PFSK-1 (cell line): ENCODE results near the gene PPP1R15A.

ENCODE experiments used
- POLR2AphosphoS5 ChIP-seq: IDR thresholded peaks from 2 replicates; pipeline ENCODE4 v1.6.1; 2012; ENCODE audit warnings: low read depth, mild to moderate bottlenecking, control low read depth, low read length, moderate library complexity
- SIN3A ChIP-seq: IDR thresholded peaks from 2 replicates; pipeline ENCODE4 v1.6.1; 2012; ENCODE audit warnings: mild to moderate bottlenecking, low read length, moderate library complexity, borderline replicate concordance; ENCODE audit not compliant: insufficient read depth
- TAF1 ChIP-seq: IDR thresholded peaks from 2 replicates; pipeline ENCODE4 v1.6.1; 2012; ENCODE audit warnings: low read length, control low read depth, borderline replicate concordance; ENCODE audit not compliant: insufficient read depth
- TF ChIP-seq, protein P1 (sequence below), 2 experiments: IDR thresholded peaks; 2 replicates each; pipeline versions ENCODE4 v1.6.1 to v1.8.0; 2011 to 2012; ENCODE audit warnings: low read depth in 2 of 2, low read length in 2 of 2, control low read depth in 1 of 2, inconsistent platforms in 1 of 2, mild to moderate bottlenecking in 1 of 2, moderate library complexity in 1 of 2; ENCODE audit not compliant: insufficient read depth in 1 of 2

DNA sequence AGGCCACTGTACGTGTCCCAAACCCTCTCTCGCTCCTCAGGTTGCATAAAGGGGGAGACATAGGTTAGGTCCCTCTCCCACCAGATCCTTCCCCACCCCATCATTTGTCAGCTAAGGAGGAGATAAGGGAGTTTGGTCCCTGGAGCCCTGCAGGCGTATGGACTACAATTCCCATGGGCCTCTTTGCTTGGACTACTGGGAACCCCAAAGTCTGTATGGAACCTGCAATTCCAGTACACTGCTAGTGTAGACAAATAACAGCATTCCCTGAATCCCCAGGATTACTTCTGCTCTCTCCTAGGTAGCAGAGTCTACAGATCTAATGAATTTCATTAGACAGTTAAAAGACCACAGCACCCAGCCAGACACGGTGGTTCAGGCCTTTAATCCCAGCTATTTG, 19.9 kb upstream of the PPP1R15A start:
- TF ChIP-seq POLR2AphosphoS5 = no peak
- TF ChIP-seq, protein P1, sequence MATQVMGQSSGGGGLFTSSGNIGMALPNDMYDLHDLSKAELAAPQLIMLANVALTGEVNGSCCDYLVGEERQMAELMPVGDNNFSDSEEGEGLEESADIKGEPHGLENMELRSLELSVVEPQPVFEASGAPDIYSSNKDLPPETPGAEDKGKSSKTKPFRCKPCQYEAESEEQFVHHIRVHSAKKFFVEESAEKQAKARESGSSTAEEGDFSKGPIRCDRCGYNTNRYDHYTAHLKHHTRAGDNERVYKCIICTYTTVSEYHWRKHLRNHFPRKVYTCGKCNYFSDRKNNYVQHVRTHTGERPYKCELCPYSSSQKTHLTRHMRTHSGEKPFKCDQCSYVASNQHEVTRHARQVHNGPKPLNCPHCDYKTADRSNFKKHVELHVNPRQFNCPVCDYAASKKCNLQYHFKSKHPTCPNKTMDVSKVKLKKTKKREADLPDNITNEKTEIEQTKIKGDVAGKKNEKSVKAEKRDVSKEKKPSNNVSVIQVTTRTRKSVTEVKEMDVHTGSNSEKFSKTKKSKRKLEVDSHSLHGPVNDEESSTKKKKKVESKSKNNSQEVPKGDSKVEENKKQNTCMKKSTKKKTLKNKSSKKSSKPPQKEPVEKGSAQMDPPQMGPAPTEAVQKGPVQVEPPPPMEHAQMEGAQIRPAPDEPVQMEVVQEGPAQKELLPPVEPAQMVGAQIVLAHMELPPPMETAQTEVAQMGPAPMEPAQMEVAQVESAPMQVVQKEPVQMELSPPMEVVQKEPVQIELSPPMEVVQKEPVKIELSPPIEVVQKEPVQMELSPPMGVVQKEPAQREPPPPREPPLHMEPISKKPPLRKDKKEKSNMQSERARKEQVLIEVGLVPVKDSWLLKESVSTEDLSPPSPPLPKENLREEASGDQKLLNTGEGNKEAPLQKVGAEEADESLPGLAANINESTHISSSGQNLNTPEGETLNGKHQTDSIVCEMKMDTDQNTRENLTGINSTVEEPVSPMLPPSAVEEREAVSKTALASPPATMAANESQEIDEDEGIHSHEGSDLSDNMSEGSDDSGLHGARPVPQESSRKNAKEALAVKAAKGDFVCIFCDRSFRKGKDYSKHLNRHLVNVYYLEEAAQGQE (IDR thresholded peaks at IDR 0.05; ENCODE audit: insufficient read depth in 1 of 2, low read depth in 2 of 2, low read length in 2 of 2) = no peak
- no peak for TF ChIP-seq TAF1
- no peak for TF ChIP-seq SIN3A
